GM19193 (cell line): ENCODE results near the gene LCE1C.

Source experiments
- POLR2A ChIP-seq: IDR thresholded peaks from 4 replicates; pipeline ENCODE4 v1.6.1; 2011; ENCODE audit not compliant: insufficient read depth, insufficient read length; ENCODE audit errors: extremely low read depth

The LCE1C gene, protein sequence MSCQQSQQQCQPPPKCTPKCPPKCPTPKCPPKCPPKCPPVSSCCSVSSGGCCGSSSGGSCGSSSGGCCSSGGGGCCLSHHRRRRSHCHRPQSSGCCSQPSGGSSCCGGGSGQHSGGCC

DNA sequence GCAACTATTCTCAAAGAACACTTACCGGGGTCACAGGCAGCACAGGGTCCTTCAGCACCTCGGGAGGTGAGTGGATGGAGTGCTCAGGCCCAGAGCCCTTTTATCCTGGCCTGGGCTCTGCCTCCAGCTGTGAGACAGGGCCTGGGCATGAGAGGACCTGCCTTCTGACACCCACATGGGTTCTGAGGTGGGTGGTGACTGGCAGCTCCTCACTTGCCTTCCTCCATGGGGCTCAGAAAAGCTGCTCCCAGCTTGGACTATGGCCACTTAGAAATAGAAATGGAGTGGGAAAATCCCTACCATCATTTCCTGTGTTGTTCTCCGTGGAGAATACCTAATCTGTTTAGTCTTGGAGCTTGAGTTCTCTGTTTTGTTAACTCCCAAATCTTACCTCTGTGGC, at the start of gene LCE1C:
Gene LCE1C, minus strand, starts transcription at position 76 of the 400 bp plus-strand sequence. CDS start 1,173 bp downstream, outside the sequence.
- no peak for TF ChIP-seq POLR2A

DNA sequence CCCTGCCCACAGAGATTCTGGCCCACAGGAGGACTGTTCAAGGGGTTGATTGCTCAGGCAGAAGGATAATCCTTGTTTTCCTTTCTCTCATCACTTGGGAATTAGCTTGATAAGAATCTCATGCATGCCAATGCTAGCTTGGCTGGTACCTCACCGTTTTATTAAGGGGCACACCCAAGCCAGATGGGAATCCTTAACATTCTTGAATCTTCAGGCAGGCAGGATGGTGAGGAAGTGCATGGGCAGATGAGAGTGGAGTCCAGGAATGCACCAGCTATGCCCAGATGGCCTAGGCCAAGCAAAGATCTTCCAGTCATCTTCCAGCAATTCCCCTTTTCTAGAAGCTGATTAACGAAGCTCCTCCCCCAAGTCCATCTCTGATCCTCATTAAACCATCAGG, 49.2 kb upstream of the LCE1C start:
- TF ChIP-seq POLR2A: no peak

DNA sequence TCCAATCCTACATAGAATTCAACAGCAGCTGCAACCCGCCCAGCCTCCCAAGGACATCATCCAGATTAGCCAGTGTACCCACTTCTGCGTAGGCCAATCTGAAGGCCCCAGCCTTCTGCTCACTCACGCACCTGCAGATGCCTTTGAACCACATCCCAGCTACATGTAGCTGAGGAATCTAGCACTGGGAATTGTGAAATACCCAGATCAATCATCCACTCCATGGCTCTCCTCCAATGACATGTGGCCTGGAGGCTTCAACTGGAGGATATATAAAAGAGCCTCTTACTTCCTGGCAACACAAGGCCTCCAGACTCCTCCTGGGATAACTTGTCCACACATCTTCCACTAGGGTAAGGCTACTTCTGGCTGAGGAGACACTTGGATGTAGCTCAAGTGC, 36.1 kb upstream of the LCE1C start, which contains the start of gene LCE6A:
Gene LCE6A, plus strand, starts transcription at position 301 of the 400 bp plus-strand sequence. CDS start 665 bp downstream, outside the sequence.
- TF ChIP-seq POLR2A: no peak

DNA sequence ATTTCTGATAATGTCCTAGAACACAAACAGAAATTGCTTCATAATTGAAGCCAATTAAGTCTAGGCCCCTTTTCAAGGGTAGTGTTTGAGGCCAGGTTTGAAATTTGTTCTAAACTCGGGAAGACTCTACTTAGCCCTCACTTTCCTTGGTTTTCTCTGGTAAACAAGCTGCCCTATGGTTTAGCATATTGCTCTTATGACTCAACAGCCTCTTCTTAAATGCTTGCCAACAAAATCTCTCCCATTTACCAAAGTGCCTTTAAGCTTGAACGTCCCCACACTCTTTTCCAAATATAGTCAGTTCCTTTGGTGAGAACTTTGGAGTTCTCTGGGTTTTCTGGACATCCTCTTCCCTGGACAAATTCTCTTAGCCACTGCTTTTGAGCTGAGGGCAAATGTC, 30.4 kb upstream of the LCE1C start:
- TF ChIP-seq POLR2A: no peak

DNA sequence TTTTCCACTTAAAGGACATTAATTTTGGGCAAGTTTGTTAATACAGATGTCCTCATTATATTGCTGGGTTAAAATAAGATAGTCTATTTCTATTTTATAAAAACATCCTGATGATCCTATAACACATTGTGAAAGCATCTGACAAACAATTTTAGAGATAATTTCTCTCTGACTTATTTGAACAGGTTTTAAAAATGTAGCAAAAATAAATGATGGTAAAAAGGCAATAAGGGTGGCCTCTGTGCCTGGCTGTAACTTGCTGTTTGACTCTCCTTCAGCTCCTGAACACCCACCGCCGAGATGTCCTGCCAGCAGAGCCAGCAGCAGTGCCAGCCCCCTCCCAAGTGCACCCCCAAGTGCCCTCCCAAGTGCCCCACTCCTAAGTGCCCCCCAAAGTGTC, 20.7 kb upstream of the LCE1C start, which contains the start of gene LCE1A:
Gene LCE1A, plus strand, starts transcription at position 301 of the 400 bp plus-strand sequence. Its CDS starts 0 bp downstream, at position 301.
- TF ChIP-seq POLR2A: no peak

DNA sequence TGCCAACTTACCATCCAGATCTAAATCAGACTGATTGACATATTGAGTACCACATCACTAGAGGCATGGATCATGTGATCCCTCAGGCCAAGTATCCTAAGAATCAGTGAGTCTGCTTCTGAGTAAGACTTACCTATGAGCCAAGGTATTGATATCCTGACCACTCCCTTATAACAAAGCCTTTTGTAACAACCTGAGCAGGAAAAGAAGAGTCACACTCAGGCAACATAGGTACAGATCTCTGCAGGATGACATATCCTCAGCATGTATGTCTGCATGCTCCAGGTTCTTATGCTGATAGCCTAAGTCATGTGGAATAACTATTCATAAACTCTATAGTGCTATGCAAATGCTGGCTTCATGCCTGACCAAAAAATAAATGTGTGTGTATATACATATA, 18.5 kb upstream of the LCE1C start:
- TF ChIP-seq POLR2A: no peak

DNA sequence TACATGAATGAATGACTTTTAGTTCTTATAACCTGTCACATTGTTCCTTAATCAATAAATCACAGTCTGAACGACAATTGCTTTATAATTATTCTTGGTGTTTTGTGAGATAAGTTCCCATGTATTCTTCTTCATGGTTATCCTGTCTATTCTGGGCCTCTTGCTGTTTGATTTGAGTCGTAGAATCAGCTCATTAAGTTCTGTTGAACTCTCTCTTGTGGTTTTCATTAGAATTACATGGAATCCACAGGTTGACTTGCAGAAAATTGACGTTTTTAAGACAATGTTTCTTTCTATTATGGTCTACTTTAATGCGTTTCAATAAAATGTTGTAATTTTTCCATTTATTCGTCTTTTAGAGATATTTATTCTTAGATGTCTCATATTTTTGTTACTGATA, 16.8 kb upstream of the LCE1C start:
- no peak for TF ChIP-seq POLR2A

DNA sequence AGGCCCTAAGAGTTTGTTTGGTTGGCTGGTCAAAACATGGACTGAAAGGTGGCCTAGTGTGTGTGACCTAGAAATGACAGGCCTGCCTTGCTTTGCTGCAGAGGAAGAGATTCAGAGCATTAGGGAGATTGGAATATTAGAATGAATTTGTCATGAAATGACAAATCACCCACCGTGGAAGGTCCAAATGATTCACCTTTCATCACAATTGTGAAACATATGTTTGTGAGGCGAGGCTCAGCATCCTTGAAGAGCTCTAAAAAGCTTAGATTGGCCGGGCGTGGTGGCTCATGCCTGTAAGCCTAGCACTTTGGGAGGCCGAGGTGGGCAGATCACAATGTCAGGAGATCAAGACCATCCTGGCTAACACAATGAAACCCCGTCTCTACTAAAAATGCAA, 10.9 kb upstream of the LCE1C start:
- TF ChIP-seq POLR2A: no peak

DNA sequence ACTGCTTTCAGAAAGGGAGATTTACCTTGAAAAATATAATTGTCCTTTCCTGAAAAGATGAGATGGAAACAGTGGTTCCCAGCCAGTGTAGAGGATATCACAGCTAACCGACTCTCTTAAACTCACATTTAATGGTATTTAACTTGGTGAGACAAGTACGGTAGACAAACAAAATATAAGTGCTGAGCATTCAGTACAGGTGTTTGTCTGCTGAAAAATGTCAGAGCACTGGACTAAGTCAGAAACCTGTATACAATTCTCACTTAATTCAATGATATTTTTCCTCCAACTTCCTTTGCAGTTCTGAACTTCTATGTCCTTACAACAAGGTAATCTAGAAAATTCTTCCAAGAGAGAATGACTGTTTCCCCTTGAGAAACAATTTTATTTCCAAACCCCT, 5.2 kb upstream of the LCE1C start, which contains the start of gene LCE1B:
Gene LCE1B, plus strand, starts transcription at position 301 of the 400 bp plus-strand sequence. CDS start 476 bp downstream, outside the sequence.
- no peak for TF ChIP-seq POLR2A

DNA sequence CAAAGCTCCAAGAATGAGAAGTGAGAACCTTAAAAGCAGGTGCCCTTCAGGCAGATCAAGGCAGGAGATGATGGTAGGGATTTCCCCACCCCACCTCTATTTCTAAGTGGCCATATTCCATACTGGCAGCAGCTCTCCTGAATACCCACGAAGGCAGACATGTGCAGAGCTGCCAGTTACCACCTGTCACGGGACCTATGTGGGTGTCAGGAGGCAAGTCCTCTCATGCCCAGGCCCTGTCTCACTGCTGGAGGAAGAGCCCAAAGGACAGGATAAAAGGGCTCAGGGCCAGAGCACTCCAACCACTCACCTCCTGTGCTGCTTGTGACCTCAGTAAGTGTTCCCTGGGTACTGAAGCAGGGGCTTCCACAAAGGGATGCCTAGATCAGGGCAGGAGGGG, 4.6 kb upstream of the LCE1C start:
- TF ChIP-seq POLR2A: no peak

DNA sequence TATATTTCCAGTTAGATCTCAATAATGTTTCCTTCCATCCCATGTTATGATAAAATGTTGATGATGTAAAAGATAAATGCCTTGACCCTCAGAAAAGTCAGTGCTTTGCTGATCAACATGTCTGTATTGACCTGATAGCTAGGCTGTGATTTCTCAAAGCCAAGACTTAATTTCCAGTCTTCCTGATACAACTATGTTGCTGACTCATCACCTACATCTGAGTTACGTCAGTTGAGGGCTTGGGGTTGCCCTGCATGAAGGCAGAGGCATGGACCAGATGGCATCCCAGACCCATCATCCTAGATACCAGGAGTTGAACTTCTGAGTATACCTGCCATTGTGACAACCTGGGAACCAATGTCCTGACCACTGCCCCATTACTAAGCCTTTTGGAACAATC, 5.1 kb downstream of the LCE1C start:
- no peak for TF ChIP-seq POLR2A

DNA sequence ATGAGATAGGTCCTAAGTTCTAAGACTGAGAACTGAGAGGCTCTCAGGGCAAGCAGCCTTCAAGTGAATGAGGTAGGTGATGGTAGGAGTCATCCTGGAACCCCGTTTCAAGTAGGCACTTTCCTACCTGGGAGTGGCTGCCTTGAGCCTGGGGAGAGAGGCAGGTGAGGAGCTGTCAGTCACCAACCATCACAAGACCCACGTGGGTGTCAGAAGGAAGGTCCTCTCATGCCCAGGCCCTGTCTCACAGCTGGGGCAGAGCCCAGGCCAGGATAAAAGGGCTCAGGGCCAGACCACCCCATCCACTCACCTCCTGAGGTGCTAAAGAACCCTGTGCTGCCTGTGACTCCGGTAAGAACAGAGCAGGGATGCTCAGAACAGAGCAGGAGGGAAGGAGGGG, 10.0 kb downstream of the LCE1C start, which contains the start of gene LCE1D:
Gene LCE1D, plus strand, starts transcription at position 301 of the 400 bp plus-strand sequence. CDS start 1,074 bp downstream, outside the sequence.
- TF ChIP-seq POLR2A: no peak

DNA sequence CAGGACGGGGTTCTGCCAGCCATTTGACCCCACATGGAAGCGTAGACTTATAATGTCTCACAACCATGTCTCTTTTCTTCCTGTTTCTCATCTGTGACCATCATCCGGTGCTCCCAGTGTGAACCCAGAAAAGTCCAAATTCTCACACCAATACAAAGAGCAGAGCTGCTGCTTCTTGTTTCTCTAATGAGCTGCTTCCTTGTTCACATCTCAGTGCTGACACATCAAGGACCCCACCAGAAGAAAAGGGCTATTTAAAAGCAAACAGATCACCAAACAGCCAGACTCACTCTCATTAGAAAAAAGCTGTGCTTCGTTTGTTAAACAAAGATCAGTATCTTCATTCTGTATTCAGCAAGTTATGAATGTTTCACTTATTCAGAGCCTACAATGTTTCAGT, 10.8 kb downstream of the LCE1C start:
- TF ChIP-seq POLR2A: no peak

DNA sequence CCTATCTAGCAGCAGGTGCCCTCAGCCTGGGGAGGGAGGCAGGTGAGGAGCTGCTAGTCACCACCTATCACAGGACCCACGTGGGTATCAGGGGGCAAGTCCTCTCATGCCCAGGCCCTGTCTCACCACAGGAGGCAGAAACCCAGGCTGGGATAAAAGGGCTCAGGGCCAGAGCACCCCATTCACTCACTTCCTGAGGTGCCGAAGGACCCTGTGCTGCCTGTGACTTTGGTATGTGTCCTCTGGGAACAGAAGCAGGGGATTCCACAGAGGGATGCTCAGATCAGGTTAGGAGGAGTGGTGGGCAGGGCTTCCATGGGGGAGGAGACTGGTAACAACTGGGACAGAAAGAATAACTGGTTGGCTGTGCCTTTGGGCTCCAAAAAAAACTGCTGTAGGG, 20.4 kb downstream of the LCE1C start, which contains the start of gene LCE1E:
Gene LCE1E, plus strand, starts transcription at position 181 of the 400 bp plus-strand sequence. CDS start 1,043 bp downstream, outside the sequence.
- peak; percentile 43 for TF ChIP-seq POLR2A

DNA sequence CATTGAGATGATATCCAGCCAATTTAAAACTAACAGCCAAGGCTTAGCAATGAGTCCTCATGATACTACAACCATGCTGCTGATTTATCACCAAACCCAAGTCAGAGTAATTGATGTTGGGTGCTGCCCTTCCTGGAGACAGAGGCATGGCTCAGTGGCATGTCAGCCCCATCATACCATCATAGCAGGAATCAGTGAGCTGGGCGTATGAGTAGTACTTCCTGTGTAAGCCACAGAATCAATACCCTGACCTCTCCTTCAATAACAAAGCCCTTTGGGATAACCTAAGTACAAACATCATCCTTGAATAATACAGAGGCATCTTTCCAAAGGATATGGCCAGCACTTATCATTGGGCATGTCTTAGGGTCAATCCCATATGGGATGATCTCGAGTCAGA, 23.4 kb downstream of the LCE1C start:
- TF ChIP-seq POLR2A: no peak

DNA sequence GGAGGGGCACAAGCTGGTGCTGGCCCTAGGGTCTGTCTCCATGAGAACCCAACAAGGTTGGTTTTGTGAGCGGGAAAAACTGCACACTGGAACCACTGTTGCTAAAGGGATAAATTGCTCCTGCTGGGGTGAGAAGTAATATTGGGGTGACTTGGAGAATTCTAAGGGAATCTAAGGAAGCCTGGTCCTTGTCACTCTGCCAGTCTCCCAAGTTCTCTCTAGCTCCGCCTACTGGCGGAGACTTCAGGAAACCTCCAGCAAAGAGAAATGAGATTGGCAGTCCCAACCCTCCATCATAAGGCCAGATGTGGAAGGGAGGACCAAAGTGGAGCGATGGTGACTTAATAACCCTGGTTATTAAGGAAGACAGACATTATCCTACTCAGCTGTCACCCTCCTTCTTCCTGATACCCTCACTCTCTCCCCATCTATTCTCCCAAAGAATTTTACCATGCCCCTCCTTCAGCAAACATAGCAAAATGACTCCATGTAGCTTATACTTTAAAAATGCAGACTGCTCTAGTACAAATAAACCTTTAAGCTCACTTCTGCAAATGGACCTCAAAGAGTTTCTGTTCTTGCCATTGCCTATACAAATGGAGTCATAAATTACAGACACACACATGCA, 28.8 kb downstream of the LCE1C start:
- no peak for TF ChIP-seq POLR2A
